HepG2 (cell line): ENCODE results near the gene SEPHS2. TPM values are rescaled to one million over a fixed set of nuclear protein-coding genes. Genes with fewer than 3 reads are reported as not detected.

ENCODE experiments used
- ATAC-seq: fragments of 200-7000 bp; cut with Tn5 transposase; 3 replicates; pipeline ENCODE4 v1.9.1; 2020; ENCODE audit warnings: mild to moderate bottlenecking, moderate library complexity
- BruUV-seq: library from RNA; stranded (reverse); fragments of 400-500 nt; replicated peaks from 2 replicates; lab custom pipeline; 2021; lab: Mats Ljungman, UMichigan
- CTCF ChIA-PET: fragments of 300-600 bp; formaldehyde crosslinking; extraction: SDS; loops from one replicate; lab custom pipeline; 2021; ENCODE audit warnings: low total read pairs, inconsistent platforms, low intra/inter-chr PET ratio; lab: Yijun Ruan, JAX
- POLR2A ChIA-PET: fragments of 350-600 bp; sonication (Branson Sonifier 250); formaldehyde crosslinking; loops from one replicate; lab custom pipeline; 2020; ENCODE audit warnings: antibody characterized with exemption, inconsistent platforms; lab: Yijun Ruan, JAX
- DNase-seq: peaks from one replicate; pipeline ENCODE4 v3.0.0-alpha.2; 2015; ENCODE audit warnings: low spot score
- FAIRE-seq: peaks from 3 replicates; lab custom pipeline; 2011; peaks lifted over from hg19 to GRCh38; lab: Jason Lieb, UNC
- H2AFZ ChIP-seq: one replicate; pipeline ENCODE4 v1.6.1; 2011; ENCODE audit warnings: low read length, inconsistent platforms
- H3K27ac ChIP-seq: fragments of 300-600 bp; 3 replicates; pipeline ENCODE4 v1.8.0; 2011; ENCODE audit warnings: mixed run types, mild to moderate bottlenecking, mixed read lengths, low read length, inconsistent platforms; ENCODE audit not compliant: insufficient read depth; ENCODE audit errors: extremely low read length
- H3K27me3 ChIP-seq, 2 experiments: fragments of 200-600 bp in 1 of 2; 2 replicates in 1 of 2; 3 replicates in 1 of 2; pipeline versions ENCODE4 v1.6.0 to v1.8.0; 2011; ENCODE audit warnings: low read length in 2 of 2, mild to moderate bottlenecking in 2 of 2, moderate library complexity in 2 of 2, inconsistent platforms in 1 of 2; ENCODE audit not compliant: insufficient read depth in 2 of 2, control insufficient read depth in 1 of 2
- H3K36me3 ChIP-seq, 2 experiments: fragments of 200-600 bp in 1 of 2; replicated peaks in 1 of 2; 2 replicates in 1 of 2; 3 replicates in 1 of 2; pipeline versions ENCODE4 v1.5.1 to v1.8.0; 2011; ENCODE audit warnings: low read length in 2 of 2, inconsistent platforms in 1 of 2; ENCODE audit not compliant: insufficient read depth in 2 of 2, control insufficient read depth in 1 of 2
- H3K4me1 ChIP-seq: 2 replicates; pipeline ENCODE4 v1.5.1; 2012; ENCODE audit warnings: low read length, inconsistent platforms; ENCODE audit not compliant: insufficient read depth
- H3K4me2 ChIP-seq: 2 replicates; pipeline ENCODE4 v1.6.0; 2011; ENCODE audit warnings: low read depth, low read length, inconsistent platforms
- H3K4me3 ChIP-seq, 3 experiments: fragments of 200-600 bp in 1 of 3; sonication (generic), shearing (Covaris generic) in 1 of 3; replicated peaks in 1 of 3; 2 replicates each; pipeline ENCODE4 v1.5.1; 2011 to 2016; ENCODE audit warnings: low read length in 3 of 3, inconsistent platforms in 2 of 3, low read depth in 2 of 3, mild to moderate bottlenecking in 2 of 3, control low read depth in 1 of 3, mixed read lengths in 1 of 3; ENCODE audit not compliant: insufficient read depth in 1 of 3
- H3K79me2 ChIP-seq: one replicate; pipeline ENCODE4 v1.6.1; 2011; ENCODE audit warnings: low read length, inconsistent platforms; ENCODE audit not compliant: insufficient read depth
- H3K9ac ChIP-seq: 2 replicates; pipeline ENCODE4 v1.6.0; 2011; ENCODE audit warnings: mild to moderate bottlenecking, low read depth, low read length, inconsistent platforms; ENCODE audit not compliant: insufficient read depth
- H3K9me3 ChIP-seq: 2 replicates; pipeline ENCODE4 v1.5.1; 2012; ENCODE audit warnings: mild to moderate bottlenecking, low read length
- H4K20me1 ChIP-seq: 2 replicates; pipeline ENCODE4 v1.6.0; 2011; ENCODE audit warnings: inconsistent platforms, mild to moderate bottlenecking, low read length, moderate library complexity; ENCODE audit not compliant: insufficient read depth
- ASH2L ChIP-seq: fragments of 300-600, 200-600 bp; sonication (generic); IDR thresholded peaks from 2 replicates; pipeline ENCODE4 v1.7.0; 2017; ENCODE audit warnings: low read depth, mild to moderate bottlenecking, moderate library complexity, mixed read lengths, low read length; ENCODE audit not compliant: insufficient read length
- GABPA ChIP-seq, 2 experiments: IDR thresholded peaks; 2 replicates each; pipeline ENCODE4 v1.6.1; 2011 to 2016; ENCODE audit warnings: low read depth in 2 of 2, low read length in 1 of 2, missing biosample characterization in 1 of 2, missing genetic modification characterization in 1 of 2
- GABPB1 ChIP-seq: IDR thresholded peaks from 2 replicates; pipeline ENCODE4 v1.6.1; 2016; ENCODE audit warnings: mild to moderate bottlenecking, missing genetic modification reagents, moderate library complexity, missing compliant biosample characterization
- NCOR1 ChIP-seq: fragments of 200-600 bp; sonication (generic); IDR thresholded peaks from 2 replicates; pipeline ENCODE4 v1.7.0; 2017; ENCODE audit warnings: antibody characterized with exemption, low read length, borderline replicate concordance
- RFX5 ChIP-seq: IDR thresholded peaks from 2 replicates; pipeline ENCODE4 v1.6.1; 2011; ENCODE audit warnings: low read depth, low read length, improper control_type of control experiment
- SNAI1 ChIP-seq: sonication (generic); formaldehyde crosslinking; IDR thresholded peaks from 2 replicates; pipeline ENCODE4 v1.5.0; 2020; ENCODE audit warnings: mild to moderate bottlenecking, missing genetic modification reagents, borderline replicate concordance
- SOX13 ChIP-seq, 3 experiments: fragments of 450-650 bp in 1 of 3; sonication (generic) in 1 of 3; formaldehyde crosslinking in 1 of 3; IDR thresholded peaks in 2 of 3; conservative IDR thresholded peaks in 1 of 3; 2 replicates each; pipeline versions ENCODE4 v1.5.0 to v1.6.1; 2016 to 2020; ENCODE audit warnings: antibody characterized with exemption in 1 of 3, mild to moderate bottlenecking in 1 of 3, missing compliant biosample characterization in 1 of 3, missing genetic modification reagents in 1 of 3, moderate library complexity in 1 of 3
- ZNF160 ChIP-seq: sonication (generic); formaldehyde crosslinking; IDR thresholded peaks from 2 replicates; pipeline ENCODE4 v1.8.0; 2022; ENCODE audit warnings: mild to moderate bottlenecking, inconsistent platforms, missing genetic modification reagents
- ZNF331 ChIP-seq: sonication (generic); formaldehyde crosslinking; IDR thresholded peaks from 2 replicates; pipeline ENCODE4 v1.4.0; 2020; ENCODE audit warnings: missing genetic modification reagents
- ZNF709 ChIP-seq: sonication (generic); formaldehyde crosslinking; IDR thresholded peaks from 2 replicates; pipeline ENCODE4 v1.5.0; 2020; ENCODE audit warnings: mild to moderate bottlenecking, missing genetic modification reagents
- ZNF850 ChIP-seq: sonication (generic); formaldehyde crosslinking; conservative IDR thresholded peaks from 2 replicates; pipeline ENCODE4 v1.9.0; 2021; ENCODE audit warnings: mild to moderate bottlenecking, missing genetic modification reagents
- ZSCAN20 ChIP-seq: sonication (generic); formaldehyde crosslinking; IDR thresholded peaks from 2 replicates; pipeline ENCODE4 v1.4.0; 2020; ENCODE audit warnings: missing genetic modification reagents, mild to moderate bottlenecking, borderline replicate concordance
- WGBS: methylation state at CpG from one replicate; pipeline ENCODE4 v1.1.6; 2017; ENCODE audit warnings: low lambda C conversion rate; 5-methylcytosine and 5-hydroxymethylcytosine counted together
- in situ Hi-C: cut with HindIII; loops from 2 replicates; pipeline ENCODE4 v1.10.0; 2017; ENCODE audit warnings: low pct_unique_long_range_greater_than_20kb; ENCODE audit not compliant: extremely low pct_ligation_motif_present
- intact Hi-C: fragments of 100-400 bp; cut with micrococcal nuclease; formaldehyde crosslinking; loops from one replicate; pipeline ENCODE4 v1.10.0; 2022; ENCODE audit not compliant: unreplicated experiment
- polyA plus RNA-seq, 8 experiments: library from polyadenylated mRNA; depleted of rRNA in 3 of 8; stranded (reverse) in 7 of 8; unstranded in 1 of 8; fragments of >200 nt; fragmentation: Illumina TruSeq in 4 of 8; extraction: Trizol in 4 of 8; gene quantifications; 2 replicates each; pipeline versions ENCODE4 v1.2.1 to v1.2.3, GENCODE V29; 2011 to 2016; ENCODE audit warnings: low read depth in 4 of 8, missing spikeins in 1 of 8, mixed read lengths in 1 of 8; ENCODE audit not compliant: insufficient read depth in 1 of 8
- total RNA-seq, 5 experiments: library from RNA; depleted of rRNA; stranded (reverse); fragments of >200 nt; fragmentation: Illumina TruSeq; extraction: Trizol; gene quantifications; 2 replicates each; pipeline ENCODE4 v1.2.3, GENCODE V29; 2016; ENCODE audit warnings: low read depth in 1 of 5
- TF ChIP-seq, protein P1 (sequence below): IDR thresholded peaks from 2 replicates; pipeline ENCODE4 v1.6.1; 2016; ENCODE audit warnings: missing biosample characterization, missing genetic modification reagents, low read depth
- TF ChIP-seq, protein P2 (sequence below): sonication (generic); formaldehyde crosslinking; IDR thresholded peaks from 2 replicates; pipeline ENCODE4 v1.4.0; 2020; ENCODE audit warnings: mild to moderate bottlenecking, missing genetic modification reagents

The SEPHS2 gene
- total and polyA plus RNA-seq, 2 of the 13 experiments (the other 11 are each of a cell fraction or from before 2014, with no cell fraction given) = 20.7 to 127 TPM

- H3K9ac ChIP-seq = no peak overlapping the region
- no peaks in the 10 kb centered on the region for H4K20me1 ChIP-seq
- no peaks in the 10 kb centered on the region for H3K9me3 ChIP-seq
- no peak overlapping the region for H2AFZ ChIP-seq
- no TSS peak for BruUV-seq
- FAIRE-seq = peak; percentile 88
- peak overlapping the region; percentile 71 for H3K4me2 ChIP-seq
- DNase-seq = peak; percentile 78
- H3K4me1 ChIP-seq = peaks cover 52% of the 10 kb centered on the region
- ChIA-PET POLR2A (interaction anchor here (0.7 to 2.2 kb wide), 6 partner anchors 12 to 145 kb away, joined by 3 to 8 read pairs (median 4); partner anchors contain the start of gene DCTPP1), CTCF (no interaction called here)
- no peaks in the 10 kb centered on the region for H3K27me3 ChIP-seq
- in situ Hi-C loops = no loop called here
- peak; percentile 86 for ATAC-seq
- no peaks in the 10 kb centered on the region for H3K79me2 ChIP-seq
- 15% methylated on average over 11 of the region's 11 CpGs for WGBS
- no peaks in the 10 kb centered on the region for H3K36me3 ChIP-seq
- intact Hi-C loops = loop anchor here (2.0 kb wide), 1 partner anchor 38 kb away; the partner anchor contains the start of gene ZNF768
- H3K27ac ChIP-seq = peak overlapping the region; percentile 50
- peak overlapping the region; percentile 16 to 35 (median 17); a peak in 3 of 6 replicates for H3K4me3 ChIP-seq
- TF ChIP-seq ZNF850 (CRISPR knock-in tag) (no peak), ZNF331 (peak; percentile 91), GABPA (IDR thresholded peaks at IDR 0.05; ENCODE audit: low read depth, low read length) (no peak), GABPA (CRISPR knock-in tag; IDR thresholded peaks at IDR 0.05; ENCODE audit: low read depth) (peak; percentile 70), SNAI1 (CRISPR knock-in tag) (no peak), GABPB1 (CRISPR knock-in tag) (peak; percentile 34; the same call in 1 of the 2 replicates), RFX5 (no peak), ZNF709 (CRISPR knock-in tag) (no peak), ZNF160 (CRISPR knock-in tag) (0 out of 2 replicates have a peak, but pooled peaks have one; percentile 61), ASH2L (peak; percentile 22), NCOR1 (no peak), SOX13 (IDR thresholded peaks at IDR 0.05) (no peak), SOX13 (CRISPR knock-in tag; conservative IDR thresholded peaks at IDR 0.05 in 1 of 2, IDR thresholded peaks at IDR 0.05 in 1 of 2) (peak in 1 of 2 experiments; percentile 57; a peak in 1 of 4 replicates), ZSCAN20 (peak; percentile 99)
- TF ChIP-seq, protein P1, sequence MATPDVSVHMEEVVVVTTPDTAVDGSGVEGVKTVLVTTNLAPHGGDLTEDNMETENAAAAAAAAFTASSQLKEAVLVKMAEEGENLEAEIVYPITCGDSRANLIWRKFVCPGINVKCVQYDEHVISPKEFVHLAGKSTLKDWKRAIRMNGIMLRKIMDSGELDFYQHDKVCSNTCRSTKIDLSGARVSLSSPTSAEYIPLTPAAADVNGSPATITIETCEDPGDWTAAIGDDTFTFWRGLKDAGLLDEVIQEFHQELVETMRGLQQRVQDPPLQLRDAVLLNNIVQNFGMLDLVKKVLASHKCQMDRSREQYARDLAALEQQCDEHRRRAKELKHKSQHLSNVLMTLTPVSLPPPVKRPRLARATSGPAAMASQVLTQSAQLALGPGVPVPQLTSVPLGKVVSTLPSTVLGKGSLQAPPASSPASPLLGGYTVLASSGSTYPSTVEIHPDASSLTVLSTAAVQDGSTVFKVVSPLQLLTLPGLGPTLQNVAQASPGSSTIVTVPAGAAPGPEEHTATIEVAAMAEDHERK (CRISPR knock-in tag) = no peak
- TF ChIP-seq, protein P2, sequence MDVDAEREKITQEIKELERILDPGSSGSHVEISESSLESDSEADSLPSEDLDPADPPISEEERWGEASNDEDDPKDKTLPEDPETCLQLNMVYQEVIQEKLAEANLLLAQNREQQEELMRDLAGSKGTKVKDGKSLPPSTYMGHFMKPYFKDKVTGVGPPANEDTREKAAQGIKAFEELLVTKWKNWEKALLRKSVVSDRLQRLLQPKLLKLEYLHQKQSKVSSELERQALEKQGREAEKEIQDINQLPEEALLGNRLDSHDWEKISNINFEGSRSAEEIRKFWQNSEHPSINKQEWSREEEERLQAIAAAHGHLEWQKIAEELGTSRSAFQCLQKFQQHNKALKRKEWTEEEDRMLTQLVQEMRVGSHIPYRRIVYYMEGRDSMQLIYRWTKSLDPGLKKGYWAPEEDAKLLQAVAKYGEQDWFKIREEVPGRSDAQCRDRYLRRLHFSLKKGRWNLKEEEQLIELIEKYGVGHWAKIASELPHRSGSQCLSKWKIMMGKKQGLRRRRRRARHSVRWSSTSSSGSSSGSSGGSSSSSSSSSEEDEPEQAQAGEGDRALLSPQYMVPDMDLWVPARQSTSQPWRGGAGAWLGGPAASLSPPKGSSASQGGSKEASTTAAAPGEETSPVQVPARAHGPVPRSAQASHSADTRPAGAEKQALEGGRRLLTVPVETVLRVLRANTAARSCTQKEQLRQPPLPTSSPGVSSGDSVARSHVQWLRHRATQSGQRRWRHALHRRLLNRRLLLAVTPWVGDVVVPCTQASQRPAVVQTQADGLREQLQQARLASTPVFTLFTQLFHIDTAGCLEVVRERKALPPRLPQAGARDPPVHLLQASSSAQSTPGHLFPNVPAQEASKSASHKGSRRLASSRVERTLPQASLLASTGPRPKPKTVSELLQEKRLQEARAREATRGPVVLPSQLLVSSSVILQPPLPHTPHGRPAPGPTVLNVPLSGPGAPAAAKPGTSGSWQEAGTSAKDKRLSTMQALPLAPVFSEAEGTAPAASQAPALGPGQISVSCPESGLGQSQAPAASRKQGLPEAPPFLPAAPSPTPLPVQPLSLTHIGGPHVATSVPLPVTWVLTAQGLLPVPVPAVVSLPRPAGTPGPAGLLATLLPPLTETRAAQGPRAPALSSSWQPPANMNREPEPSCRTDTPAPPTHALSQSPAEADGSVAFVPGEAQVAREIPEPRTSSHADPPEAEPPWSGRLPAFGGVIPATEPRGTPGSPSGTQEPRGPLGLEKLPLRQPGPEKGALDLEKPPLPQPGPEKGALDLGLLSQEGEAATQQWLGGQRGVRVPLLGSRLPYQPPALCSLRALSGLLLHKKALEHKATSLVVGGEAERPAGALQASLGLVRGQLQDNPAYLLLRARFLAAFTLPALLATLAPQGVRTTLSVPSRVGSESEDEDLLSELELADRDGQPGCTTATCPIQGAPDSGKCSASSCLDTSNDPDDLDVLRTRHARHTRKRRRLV (CRISPR knock-in tag) = no peak
Measured at GRCh38 chr16:30488764-30489605, 43.3 kb upstream of the SEPHS2 start.
